H1 (cell line): ENCODE results near the gene UBQLN4. TPM values are rescaled to one million over a fixed set of nuclear protein-coding genes. Genes with fewer than 3 reads are reported as not detected.

Experiments used
- EZH2 ChIP-seq: fragments of 200-600 bp; sonication (generic); IDR thresholded peaks from 2 replicates; pipeline ENCODE4 v1.7.1; 2012; ENCODE audit warnings: low read depth, mild to moderate bottlenecking, moderate library complexity, low read length, inconsistent platforms; ENCODE audit not compliant: severe bottlenecking
- KDM1A ChIP-seq: fragments of 200-600, 300-600 bp; sonication (generic); IDR thresholded peaks from 2 replicates; pipeline ENCODE4 v1.7.1; 2016; ENCODE audit warnings: mild to moderate bottlenecking, low read length, borderline replicate concordance
- polyA plus RNA-seq, 7 experiments: library from polyadenylated mRNA; depleted of rRNA in 3 of 7; stranded (reverse) in 5 of 7; unstranded in 2 of 7; fragments of >200 nt in 5 of 7; fragments of 200-250 nt in 2 of 7; gene quantifications; 1 replicate in 5 of 7; 2 replicates in 1 of 7; 4 replicates in 1 of 7; pipeline versions ENCODE4 v1.2.1 to v1.2.3, GENCODE V29; 2011 to 2013; ENCODE audit warnings: missing spikeins in 2 of 7, mixed read lengths in 2 of 7
- total RNA-seq: library from RNA; stranded (reverse); fragmentation: NEBNext Ultra II Directional; extraction: Animal tissue kit (Norgen Biotek cat#: 25700); gene quantifications from 2 replicates; pipeline ENCODE4 v1.2.1, GENCODE V29; 2021

Gene UBQLN4
- total and polyA plus RNA-seq, 2 of the 8 experiments (the other 6 are each of a cell fraction or from before 2014, with no cell fraction given) = 37.7 to 52.0 TPM

GRCh38 chr1:156055281-156056048 is 1.9 kb upstream of the UBQLN4 start (continued):
- no peak for TF ChIP-seq EZH2
- no peak for TF ChIP-seq KDM1A
